ENCODE data around the gene LSG1.
"Not testable (repeated sequence)": the region's sequence is repeated elsewhere in the genome, so short reads cannot be mapped to it uniquely, and the experiment has no call there.

Gene LSG1

GRCh38 chr3:194637066-194637465, 34.9 kb downstream of the LSG1 start:
- H3K27ac ChIP-seq = no peak overlapping the region
- TF ChIP-seq CTCF (conservative IDR thresholded peaks at IDR 0.05) (no peak), ZFX (IDR thresholded peaks at IDR 0.05) (no peak)

GRCh38 chr3:194633349-194634004, 38.5 kb downstream of the LSG1 start, which contains the start of gene TMEM44:
Gene TMEM44 (minus strand): TSS chr3:194633419. CDS start chr3:194633215, 204 bp downstream.
- TF ChIP-seq CTCF (conservative IDR thresholded peaks at IDR 0.05) (peak; percentile 90), ZFX (IDR thresholded peaks at IDR 0.05) (no peak)
- H3K27ac ChIP-seq = peak within 1 kb of the TSS; percentile 50

GRCh38 chr3:194632809-194633348, 39.1 kb downstream of the LSG1 start:
- TF ChIP-seq CTCF (conservative IDR thresholded peaks at IDR 0.05) (no peak), ZFX (IDR thresholded peaks at IDR 0.05) (no peak; the same call in 1 of the 2 replicates)
- H3K27ac ChIP-seq = peak overlapping the region; percentile 50

GRCh38 chr3:194632226-194632808, 39.7 kb downstream of the LSG1 start:
- no peak overlapping the region for H3K27ac ChIP-seq
- TF ChIP-seq ZFX (IDR thresholded peaks at IDR 0.05) (no peak), CTCF (conservative IDR thresholded peaks at IDR 0.05) (no peak)

- TF ChIP-seq ZFX (IDR thresholded peaks at IDR 0.05) (no peak), CTCF (conservative IDR thresholded peaks at IDR 0.05) (no peak)
- no peak overlapping the region for H3K27ac ChIP-seq
Measured at GRCh38 chr3:194631696-194632095, 40.3 kb downstream of the LSG1 start.

- not testable (repeated sequence) for H3K27ac ChIP-seq
Measured at GRCh38 chr3:194630681-194631080, 41.3 kb downstream of the LSG1 start.

- TF ChIP-seq ZFX (IDR thresholded peaks at IDR 0.05) = no peak
- TF ChIP-seq CTCF (conservative IDR thresholded peaks at IDR 0.05) = no peak
- no peak overlapping the region for H3K27ac ChIP-seq
Measured at GRCh38 chr3:194624956-194625355, 47.0 kb downstream of the LSG1 start.

Measured in C4-2B (cell line).